ENCODE data around the gene ZNF668.
A peak's percentile ranks its signal among the peaks of the same experiment; 100 is the strongest.
"Not testable (repeated sequence)": the region's sequence is repeated elsewhere in the genome, so short reads cannot be mapped to it uniquely, and the experiment has no call there.

Gene ZNF668

GRCh38 chr16:31050280-31051030 is 23.6 kb downstream of the ZNF668 start:
- no peak for DNase-seq

GRCh38 chr16:31043898-31044481 is 30.1 kb downstream of the ZNF668 start:
- no peak for DNase-seq

GRCh38 chr16:31043352-31043751 is 30.7 kb downstream of the ZNF668 start:
- DNase-seq, result no peak

GRCh38 chr16:31042866-31043265 is 31.2 kb downstream of the ZNF668 start:
- DNase-seq, result no peak

- no peak for DNase-seq
Measured at GRCh38 chr16:31038993-31039392, 35.0 kb downstream of the ZNF668 start.

GRCh38 chr16:31036691-31037090 is 37.3 kb downstream of the ZNF668 start:
- no peak for DNase-seq

GRCh38 chr16:31033709-31034492 is 40.1 kb downstream of the ZNF668 start:
- peak; percentile 86 for DNase-seq

- peak; percentile 96 for DNase-seq
Measured at GRCh38 chr16:31032736-31033708, 41.0 kb downstream of the ZNF668 start, which contains the start of gene STX4. Gene STX4 (plus strand): TSS chr16:31033558. CDS start chr16:31033806, 248 bp downstream.

- no peak for DNase-seq
Measured at GRCh38 chr16:31031276-31031675, 42.8 kb downstream of the ZNF668 start.

- no peak for DNase-seq
Measured at GRCh38 chr16:31029272-31029671, 44.8 kb downstream of the ZNF668 start.

GRCh38 chr16:31025339-31025738 is 48.7 kb downstream of the ZNF668 start:
- no peak for DNase-seq

- no peak for DNase-seq
Measured at GRCh38 chr16:31023627-31024226, 50.3 kb downstream of the ZNF668 start.

GRCh38 chr16:31023252-31023602 is 50.8 kb downstream of the ZNF668 start:
- DNase-seq, result no peak

- DNase-seq, result no peak
Measured at GRCh38 chr16:31022544-31023251, 51.3 kb downstream of the ZNF668 start.

- DNase-seq, result no peak
Measured at GRCh38 chr16:31020536-31020935, 53.5 kb downstream of the ZNF668 start.

- not testable (repeated sequence) for DNase-seq
Measured at GRCh38 chr16:31017756-31018155, 56.3 kb downstream of the ZNF668 start.

GRCh38 chr16:31016018-31016417 is 58.0 kb downstream of the ZNF668 start:
- DNase-seq, result no peak

- DNase-seq, result not testable (repeated sequence)
Measured at GRCh38 chr16:31013292-31013691, 60.7 kb downstream of the ZNF668 start.

- DNase-seq, result not testable (repeated sequence)
Measured at GRCh38 chr16:31011815-31012214, 62.2 kb downstream of the ZNF668 start.
